Activated CD4-positive, alpha-beta T cell treated with anti-CD3 and anti-CD28 coated beads for 1 hour (primary cell): ENCODE data around the gene EBF3.

Experiments used
- DNase-seq: peaks from one replicate; pipeline ENCODE4 v3.0.0-alpha.2; 2020

EBF3 gene

DNA sequence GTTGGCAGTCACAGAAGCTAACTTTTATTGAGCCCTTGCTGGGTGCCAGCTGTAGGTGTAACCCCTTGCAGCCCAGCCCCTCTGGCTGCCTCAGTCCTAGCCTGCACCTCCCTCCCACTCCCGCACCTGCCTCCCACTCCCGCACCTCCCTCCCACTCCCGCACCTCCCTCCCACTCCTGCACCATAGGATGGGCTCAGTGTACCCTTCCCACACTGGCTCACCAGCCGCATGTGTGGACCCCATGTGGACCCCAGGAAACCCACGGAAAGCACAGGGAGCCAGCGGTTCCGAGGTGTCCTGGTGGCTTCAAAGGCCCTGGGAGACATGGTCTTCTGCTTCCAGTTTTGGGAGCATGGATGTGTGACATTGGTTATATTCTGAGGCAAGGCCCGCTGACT, 132.9 kb downstream of the EBF3 start:
- no peak for DNase-seq

DNA sequence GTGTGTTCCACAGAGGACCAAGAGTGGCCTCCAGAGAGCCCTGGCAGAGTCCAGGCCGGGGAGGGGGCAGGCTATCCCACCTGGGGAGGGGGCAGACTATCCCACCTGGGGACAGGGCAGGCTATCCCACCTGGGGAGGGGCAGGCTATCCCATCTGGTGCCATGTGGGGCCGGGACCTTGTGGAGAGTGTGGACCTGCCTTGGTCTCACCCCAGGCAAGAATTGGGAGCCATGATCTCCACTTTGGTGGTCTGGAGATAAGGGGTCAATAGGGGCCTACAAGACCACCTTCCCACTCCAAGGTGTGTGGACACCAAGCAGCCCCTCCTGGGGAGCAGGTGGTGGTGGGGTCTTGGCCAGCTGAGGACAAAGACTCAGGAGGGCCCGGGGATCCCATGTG, 138.2 kb downstream of the EBF3 start:
- DNase-seq: no peak

GRCh38 chr10:129825221-129825620, 138.9 kb downstream of the EBF3 start:
- no peak for DNase-seq

GRCh38 chr10:129820451-129820850, 143.6 kb downstream of the EBF3 start:
- no peak for DNase-seq

DNA sequence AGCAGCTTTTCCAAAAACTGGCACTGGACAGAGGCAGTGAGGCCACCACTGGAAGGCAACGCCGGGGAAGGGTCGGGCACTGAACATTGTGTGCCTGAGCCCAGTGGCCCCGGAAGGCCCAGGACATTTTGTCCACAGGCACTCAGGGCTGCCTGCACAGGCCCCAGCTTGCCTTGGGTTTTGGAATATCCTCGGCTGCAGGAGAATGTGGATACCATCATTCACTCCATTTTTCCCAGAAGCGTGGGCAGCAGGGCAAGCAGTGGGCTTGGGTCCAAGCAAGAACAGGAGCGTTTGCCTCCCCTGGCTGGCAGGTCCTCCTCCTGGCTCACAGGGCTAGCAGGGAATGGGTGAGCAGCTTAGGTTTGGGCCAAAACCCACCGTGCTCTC, 147.4 kb downstream of the EBF3 start:
- no peak for DNase-seq

DNA sequence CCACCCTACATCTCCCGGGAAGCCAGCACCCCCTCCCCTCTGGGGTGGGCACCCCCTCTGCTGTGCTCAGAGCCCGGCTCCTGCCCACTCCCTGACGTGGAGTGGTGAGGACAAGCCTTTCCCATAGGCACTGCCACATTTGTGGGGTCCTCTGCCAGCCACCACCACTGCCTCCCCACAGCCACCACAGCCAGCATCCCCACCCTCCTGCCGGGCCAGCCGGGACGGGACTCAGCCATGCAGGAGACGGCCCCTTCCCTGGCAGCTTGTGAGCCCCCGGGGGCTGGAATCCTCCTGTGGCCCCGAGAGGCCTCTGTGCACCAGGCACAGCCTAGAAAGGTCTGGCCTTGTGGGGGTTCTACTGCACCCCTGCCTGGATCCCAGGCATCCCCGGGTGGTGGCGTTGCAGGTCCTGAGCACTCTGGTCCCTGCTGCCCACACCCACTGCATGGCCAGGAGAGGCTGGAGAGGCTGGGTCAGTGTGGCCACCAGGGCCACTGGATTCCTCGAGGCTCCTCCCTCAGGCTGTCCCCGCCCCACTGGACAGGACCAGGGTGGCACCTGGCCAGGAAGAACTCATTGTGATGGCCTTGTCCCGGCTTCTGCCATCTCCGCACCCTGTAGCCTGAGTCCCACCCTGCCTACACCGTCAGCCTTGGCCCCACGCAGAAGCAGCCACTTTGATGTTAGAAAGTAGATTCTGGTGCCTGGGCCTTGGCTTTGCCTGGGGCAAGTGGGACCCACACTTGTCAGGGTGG, 148.0 kb downstream of the EBF3 start:
- DNase-seq: no peak

- DNase-seq: no peak
These were observed 149.1 kb downstream of the EBF3 start for GRCh38 chr10:129814681-129815646.

DNA sequence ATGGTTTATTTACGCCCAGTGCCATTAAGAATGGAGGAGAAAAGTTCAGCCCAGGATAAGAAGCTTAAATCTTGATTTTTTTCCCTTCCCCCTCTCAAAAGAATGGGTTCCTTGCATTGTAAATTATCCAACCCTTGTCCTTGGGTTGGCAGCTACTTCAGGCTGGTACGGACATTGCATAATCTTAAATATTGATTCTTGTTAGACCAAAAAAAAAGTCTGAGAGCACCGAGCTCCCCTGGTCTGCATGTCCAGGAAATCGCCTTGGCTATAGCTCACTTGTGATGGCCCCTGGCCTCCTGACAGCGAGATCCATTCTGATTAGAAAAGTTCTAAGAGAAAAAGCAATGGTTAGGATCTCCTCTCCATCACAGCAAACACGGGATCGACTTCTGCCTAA, 151.7 kb downstream of the EBF3 start:
- no peak for DNase-seq

DNA sequence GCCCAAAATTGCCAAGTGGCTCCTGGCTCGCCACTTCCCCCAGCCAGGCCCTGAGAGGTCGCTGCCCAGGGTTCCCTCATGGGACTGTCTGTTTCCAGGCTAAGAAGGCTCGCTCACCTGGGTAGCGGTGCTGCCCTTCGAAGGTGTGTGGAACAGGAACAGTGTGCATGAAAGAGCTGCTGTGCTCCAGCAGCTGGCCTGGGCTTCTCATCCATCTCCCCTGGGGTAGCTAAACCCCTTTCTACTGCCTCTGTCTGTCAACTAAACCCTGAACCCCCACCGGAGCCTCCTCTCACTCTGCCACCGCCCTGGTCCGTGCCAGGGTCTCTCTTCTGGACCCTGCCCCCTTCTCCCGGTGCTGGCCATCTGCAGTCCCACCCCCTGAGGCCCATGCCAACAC, 152.9 kb downstream of the EBF3 start:
- no peak for DNase-seq

- DNase-seq: no peak
These were observed 154.2 kb downstream of the EBF3 start for GRCh38 chr10:129809841-129810240.

- DNase-seq: no peak
These were observed 154.6 kb downstream of the EBF3 start for GRCh38 chr10:129809431-129809830.

GRCh38 chr10:129808092-129808983, 155.7 kb downstream of the EBF3 start:
- no peak for DNase-seq

DNA sequence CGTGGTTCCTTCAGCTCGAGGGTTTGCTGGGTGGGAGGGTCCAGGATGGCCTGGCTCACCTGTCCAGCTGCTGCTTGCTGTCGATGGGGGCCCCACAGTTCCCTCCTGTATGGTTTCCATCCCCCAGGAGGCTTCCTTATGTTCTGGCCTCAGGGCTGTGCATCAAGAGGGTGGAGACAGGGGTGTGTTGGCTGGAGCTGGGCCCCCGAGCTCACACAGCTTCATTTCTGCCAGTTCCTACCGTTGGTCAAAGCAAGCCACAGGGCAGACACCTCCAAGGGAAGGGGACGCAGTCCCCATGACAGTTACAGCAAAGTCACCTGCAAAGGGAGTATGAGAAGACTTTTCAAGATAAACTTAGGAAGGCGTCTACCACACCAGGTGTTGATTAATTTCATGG, 156.9 kb downstream of the EBF3 start:
- DNase-seq: no peak

DNA sequence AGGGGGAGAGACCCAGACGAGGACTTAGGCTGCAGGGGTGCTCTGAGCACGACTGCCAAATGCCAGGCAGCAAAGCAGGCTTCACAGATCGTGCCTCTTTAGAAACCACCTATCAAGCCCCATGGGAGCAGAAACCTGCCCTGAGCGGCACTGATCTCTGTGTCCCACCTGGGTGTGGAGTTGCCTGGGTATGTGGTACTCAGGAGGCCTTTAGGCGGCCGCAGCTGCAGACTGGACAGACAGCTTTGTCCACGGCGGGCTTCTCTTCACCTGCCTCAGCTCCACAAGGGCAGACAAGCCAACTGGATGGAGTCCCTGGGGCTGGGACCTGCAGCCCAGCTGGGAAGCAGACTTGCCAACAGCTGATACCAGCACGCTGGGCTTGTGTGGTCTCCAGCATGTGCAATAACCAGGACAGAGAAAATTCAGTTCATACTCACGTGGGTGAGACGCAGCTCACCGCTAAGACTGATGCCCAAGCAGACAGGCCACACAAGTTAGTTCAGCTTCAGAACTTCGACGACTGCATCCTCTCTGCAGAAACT, 163.2 kb downstream of the EBF3 start:
- DNase-seq: no peak

- DNase-seq: no peak
These were observed 164.1 kb downstream of the EBF3 start for GRCh38 chr10:129799942-129800341.

GRCh38 chr10:129796710-129797420, 167.2 kb downstream of the EBF3 start:
- DNase-seq: no peak

DNA sequence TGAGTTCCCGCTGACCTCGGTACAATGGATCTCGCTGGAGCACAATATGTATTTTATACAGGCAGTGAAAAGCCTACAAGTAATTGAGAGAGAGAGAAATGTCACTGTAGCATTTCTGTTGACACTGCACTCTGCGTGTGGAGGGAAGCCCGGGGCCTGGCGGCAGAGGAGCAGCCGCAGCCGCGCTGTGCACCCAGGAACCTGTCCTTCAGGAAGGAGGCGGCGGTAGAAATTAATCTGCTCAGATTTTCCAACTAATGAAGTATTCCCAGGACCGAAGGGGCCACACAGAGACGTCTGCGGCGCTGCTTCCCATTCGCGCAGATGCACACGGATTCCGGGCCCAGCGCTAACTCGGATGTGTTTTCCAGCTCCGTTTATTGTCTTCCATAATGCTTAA, 170.1 kb downstream of the EBF3 start:
- no peak for DNase-seq

DNA sequence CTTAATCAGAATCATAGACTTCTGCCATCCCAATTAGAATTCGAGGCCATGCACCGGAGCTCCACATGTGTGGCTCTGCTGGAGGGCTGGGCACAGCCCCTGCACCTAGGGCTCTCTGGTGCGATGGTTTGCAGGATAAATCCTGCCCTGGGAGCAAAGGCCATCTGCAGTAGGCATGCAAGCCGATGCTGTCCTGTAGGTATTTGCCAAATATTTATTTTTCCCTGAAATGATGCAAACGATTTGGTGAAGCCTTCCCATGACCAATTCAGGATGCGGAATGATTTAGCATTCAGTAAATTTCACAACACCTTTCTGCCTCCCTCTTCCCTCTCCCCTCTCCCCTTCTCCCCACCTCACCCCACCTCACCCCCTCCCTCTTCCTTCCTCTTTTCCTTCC, 170.6 kb downstream of the EBF3 start:
- no peak for DNase-seq

DNA sequence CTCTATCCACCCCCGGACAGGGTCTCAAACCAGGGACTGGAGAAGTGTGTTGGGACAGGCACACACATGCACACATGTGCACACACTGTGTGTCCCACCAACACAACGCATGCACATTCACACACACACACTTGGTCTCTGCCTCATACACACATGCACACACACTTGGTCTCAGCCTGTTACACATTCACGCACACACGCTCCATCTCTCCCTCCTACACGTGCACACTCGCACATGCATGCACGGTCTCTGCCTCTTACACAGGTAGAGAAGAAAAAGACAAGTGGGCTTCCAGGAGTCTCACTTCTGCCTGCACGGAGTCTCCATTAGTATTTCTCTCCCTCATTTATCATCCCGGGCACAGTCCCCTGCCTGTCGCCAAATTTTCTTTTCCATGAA, 171.2 kb downstream of the EBF3 start:
- no peak for DNase-seq

DNA sequence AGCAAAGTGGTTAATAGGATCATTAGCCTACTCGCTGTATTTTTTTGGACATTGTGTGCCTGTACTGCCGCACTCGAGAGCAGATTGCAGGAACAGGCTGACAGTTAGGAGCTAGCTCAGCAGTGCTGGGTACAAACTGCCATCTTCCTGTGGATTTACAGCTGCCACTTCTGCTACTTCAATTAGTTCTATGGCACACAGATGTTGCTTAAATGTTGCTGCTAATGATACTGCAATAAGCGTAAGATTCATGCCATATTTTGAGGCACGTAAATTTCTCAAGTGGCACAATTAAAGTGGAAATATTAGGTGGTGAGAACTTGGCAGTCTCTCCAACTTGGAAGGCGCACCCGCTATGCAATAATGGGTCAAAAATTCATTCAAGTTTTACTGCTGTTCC, 171.9 kb downstream of the EBF3 start:
- no peak for DNase-seq

DNA sequence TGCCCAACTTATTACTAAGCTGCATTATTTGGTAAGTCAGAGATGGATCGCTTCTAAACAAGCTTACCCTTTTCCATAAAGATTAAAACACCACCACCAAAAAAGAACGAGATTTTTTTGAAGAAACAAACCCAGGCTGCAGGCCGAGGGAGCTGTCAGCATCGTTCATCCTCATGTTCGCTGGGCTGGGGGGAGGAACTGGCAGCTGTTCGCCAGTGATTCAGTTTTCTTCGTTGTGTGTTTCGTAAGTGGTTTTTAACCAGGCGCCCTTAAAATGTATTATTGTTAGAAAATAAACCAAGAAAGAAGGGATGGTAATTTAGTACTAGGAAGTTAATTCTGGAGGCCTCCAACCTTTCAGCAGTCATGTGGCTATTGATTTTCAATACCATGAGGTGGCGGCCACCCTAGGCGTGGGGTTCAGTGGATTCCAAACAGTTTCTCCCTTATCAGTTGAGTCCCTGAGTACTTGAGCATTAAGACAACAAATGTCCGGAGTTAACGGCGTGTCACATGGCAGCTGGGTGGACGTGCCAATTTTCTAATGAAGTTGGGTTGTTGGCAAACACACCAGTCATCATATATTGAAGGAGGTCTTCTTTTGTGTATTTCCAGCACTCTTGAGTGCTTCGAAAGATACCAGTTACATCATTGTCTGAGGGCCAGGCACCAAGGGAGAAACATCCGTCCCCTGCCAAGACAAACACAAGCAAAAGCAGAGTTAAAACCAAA, 173.2 kb downstream of the EBF3 start:
- DNase-seq: no peak
